HL-60 (cell line): Measurements from ENCODE around the gene DGKE.

Experiments
- DNase-seq, 2 experiments: peaks; one replicate each; pipeline ENCODE4 v3.0.0-alpha.2; 2010 to 2020; ENCODE audit warnings: low read depth in 1 of 2, low spot score in 1 of 2
- H3K27ac ChIP-seq: fragments of 250-450 bp; sonication (Bioruptor Pico); replicated peaks from 2 replicates; pipeline ENCODE4 v1.5.1; 2020; ENCODE audit warnings: mild to moderate bottlenecking, moderate library complexity
- H3K27me3 ChIP-seq: fragments of 250-450 bp; sonication (Bioruptor Pico); 2 replicates; pipeline ENCODE4 v1.5.1; 2021; ENCODE audit warnings: mild to moderate bottlenecking, moderate library complexity; ENCODE audit not compliant: insufficient read depth, poor library complexity, severe bottlenecking
- H3K4me3 ChIP-seq: replicated peaks from 2 replicates; pipeline ENCODE4 v1.5.1; 2011; ENCODE audit warnings: mild to moderate bottlenecking, control low read depth, low read length; ENCODE audit not compliant: insufficient read depth
- GABPA ChIP-seq: IDR thresholded peaks from 2 replicates; pipeline ENCODE4 v1.6.1; 2012; ENCODE audit warnings: low read depth
- POLR2AphosphoS5 ChIP-seq: IDR thresholded peaks from 2 replicates; pipeline ENCODE4 v1.6.1; 2012; ENCODE audit warnings: low read depth
- SPI1 ChIP-seq: IDR thresholded peaks from 2 replicates; pipeline ENCODE4 v1.6.1; 2012; ENCODE audit warnings: low read depth, mild to moderate bottlenecking, borderline replicate concordance
- TF ChIP-seq, protein P1 (sequence below): IDR thresholded peaks from 2 replicates; pipeline ENCODE4 v1.6.1; 2012; ENCODE audit warnings: low read depth; ENCODE audit not compliant: insufficient replicate concordance
- TF ChIP-seq, protein P2 (sequence below): IDR thresholded peaks from one replicate; pipeline ENCODE4 v1.5.1; 2011; ENCODE audit warnings: low read length, control low read depth, inconsistent platforms; ENCODE audit not compliant: insufficient read depth

DGKE gene

DNA sequence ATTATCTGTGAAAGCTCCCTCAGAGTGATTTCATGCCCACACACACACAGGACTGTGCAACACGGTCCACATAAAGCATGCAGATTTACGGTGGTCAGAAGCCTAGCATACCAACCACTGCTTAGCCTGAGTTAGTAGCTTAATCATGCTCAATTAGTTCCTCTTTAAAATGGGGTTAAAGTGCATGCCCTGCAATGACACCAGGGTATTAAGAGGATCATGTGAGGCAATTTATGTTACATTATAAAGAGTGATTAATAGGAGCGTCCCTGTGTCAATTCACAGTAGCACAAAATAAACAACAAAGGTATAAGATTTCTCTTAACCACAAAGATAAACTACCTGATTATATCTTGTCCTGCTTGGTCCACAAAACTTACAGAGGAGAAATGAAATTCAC, 40.0 kb upstream of the DGKE start:
- DNase-seq, result peak in 1 of 2 experiments; percentile 26
- H3K27ac ChIP-seq, result no peak overlapping the region

DNA sequence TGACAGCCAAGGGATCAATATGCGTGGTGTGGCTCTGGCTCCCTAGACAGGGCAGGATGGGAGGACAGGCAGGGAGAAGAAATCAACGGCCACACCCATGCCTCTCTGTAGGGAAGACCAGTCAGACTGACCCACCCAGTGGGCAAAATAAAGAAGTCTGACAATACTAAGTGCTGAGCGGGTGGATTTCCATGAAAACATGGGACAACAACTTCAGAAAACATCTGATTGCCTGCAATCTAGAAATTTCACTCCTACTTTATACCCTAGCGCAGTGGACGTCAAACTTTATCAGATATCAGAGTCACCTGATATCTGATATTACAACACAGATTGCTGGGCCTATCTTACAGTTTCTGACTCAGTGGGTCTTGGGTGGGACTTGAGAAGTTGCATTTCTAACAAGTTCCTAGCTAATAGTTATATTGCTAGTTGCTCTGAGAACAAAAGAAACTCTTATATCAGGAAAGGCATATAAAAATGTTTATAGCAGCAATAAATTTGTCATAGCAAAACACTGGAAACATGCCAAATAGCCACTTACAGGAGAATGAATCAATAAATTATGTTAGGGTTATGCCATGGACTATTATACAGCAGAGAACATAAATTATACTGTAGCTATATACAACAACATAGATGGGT, 38.6 kb upstream of the DGKE start:
- Histone ChIP-seq H3K4me3 (no peak overlapping the region), H3K27ac (no peak overlapping the region), H3K27me3 (no peaks in the 10 kb centered on the region)
- DNase-seq, result no peak
- TF ChIP-seq, protein P1, sequence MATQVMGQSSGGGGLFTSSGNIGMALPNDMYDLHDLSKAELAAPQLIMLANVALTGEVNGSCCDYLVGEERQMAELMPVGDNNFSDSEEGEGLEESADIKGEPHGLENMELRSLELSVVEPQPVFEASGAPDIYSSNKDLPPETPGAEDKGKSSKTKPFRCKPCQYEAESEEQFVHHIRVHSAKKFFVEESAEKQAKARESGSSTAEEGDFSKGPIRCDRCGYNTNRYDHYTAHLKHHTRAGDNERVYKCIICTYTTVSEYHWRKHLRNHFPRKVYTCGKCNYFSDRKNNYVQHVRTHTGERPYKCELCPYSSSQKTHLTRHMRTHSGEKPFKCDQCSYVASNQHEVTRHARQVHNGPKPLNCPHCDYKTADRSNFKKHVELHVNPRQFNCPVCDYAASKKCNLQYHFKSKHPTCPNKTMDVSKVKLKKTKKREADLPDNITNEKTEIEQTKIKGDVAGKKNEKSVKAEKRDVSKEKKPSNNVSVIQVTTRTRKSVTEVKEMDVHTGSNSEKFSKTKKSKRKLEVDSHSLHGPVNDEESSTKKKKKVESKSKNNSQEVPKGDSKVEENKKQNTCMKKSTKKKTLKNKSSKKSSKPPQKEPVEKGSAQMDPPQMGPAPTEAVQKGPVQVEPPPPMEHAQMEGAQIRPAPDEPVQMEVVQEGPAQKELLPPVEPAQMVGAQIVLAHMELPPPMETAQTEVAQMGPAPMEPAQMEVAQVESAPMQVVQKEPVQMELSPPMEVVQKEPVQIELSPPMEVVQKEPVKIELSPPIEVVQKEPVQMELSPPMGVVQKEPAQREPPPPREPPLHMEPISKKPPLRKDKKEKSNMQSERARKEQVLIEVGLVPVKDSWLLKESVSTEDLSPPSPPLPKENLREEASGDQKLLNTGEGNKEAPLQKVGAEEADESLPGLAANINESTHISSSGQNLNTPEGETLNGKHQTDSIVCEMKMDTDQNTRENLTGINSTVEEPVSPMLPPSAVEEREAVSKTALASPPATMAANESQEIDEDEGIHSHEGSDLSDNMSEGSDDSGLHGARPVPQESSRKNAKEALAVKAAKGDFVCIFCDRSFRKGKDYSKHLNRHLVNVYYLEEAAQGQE, result no peak
- TF ChIP-seq POLR2AphosphoS5 (no peak), SPI1 (no peak), GABPA (no peak)
- TF ChIP-seq, protein P2, sequence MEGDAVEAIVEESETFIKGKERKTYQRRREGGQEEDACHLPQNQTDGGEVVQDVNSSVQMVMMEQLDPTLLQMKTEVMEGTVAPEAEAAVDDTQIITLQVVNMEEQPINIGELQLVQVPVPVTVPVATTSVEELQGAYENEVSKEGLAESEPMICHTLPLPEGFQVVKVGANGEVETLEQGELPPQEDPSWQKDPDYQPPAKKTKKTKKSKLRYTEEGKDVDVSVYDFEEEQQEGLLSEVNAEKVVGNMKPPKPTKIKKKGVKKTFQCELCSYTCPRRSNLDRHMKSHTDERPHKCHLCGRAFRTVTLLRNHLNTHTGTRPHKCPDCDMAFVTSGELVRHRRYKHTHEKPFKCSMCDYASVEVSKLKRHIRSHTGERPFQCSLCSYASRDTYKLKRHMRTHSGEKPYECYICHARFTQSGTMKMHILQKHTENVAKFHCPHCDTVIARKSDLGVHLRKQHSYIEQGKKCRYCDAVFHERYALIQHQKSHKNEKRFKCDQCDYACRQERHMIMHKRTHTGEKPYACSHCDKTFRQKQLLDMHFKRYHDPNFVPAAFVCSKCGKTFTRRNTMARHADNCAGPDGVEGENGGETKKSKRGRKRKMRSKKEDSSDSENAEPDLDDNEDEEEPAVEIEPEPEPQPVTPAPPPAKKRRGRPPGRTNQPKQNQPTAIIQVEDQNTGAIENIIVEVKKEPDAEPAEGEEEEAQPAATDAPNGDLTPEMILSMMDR, result no peak

More for the DNA sequence above, 40.0 kb upstream of the DGKE start:
- TF ChIP-seq GABPA (no peak), SPI1 (no peak)
- TF ChIP-seq, protein P1, result no peak
- H3K27me3 ChIP-seq, result no peaks in the 10 kb centered on the region
- H3K4me3 ChIP-seq, result no peak overlapping the region

DNA sequence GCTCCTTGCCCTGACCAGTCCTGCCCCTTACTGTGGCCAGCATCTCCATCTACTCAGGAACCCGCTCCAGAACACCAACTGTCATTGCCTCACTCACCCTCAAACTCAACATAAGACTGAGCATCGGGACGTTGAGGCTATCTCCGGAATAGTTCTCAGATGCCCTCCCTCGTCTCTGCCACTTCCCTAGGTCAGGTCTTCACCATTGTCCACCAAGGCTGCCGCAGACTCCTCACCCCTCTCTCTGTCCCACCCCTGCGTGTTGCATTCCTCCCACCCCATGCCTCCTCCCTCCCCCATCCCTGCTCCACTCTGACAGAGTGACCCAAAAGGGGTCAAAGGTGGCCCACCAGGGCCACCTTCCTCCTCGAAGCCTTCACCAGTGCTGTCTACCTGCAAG, 37.4 kb upstream of the DGKE start:
- no peak overlapping the region for H3K27ac ChIP-seq
- TF ChIP-seq POLR2AphosphoS5 (no peak), GABPA (no peak), SPI1 (no peak)
- TF ChIP-seq, protein P1, result no peak
- TF ChIP-seq, protein P2, result no peak
- no peak for DNase-seq
- H3K4me3 ChIP-seq, result no peak overlapping the region
- no peaks in the 10 kb centered on the region for H3K27me3 ChIP-seq
